Fibroblast of villous mesenchyme (primary cell): ENCODE measurements around the gene TMEM108. TPM values are rescaled to one million over a fixed set of nuclear protein-coding genes. Genes with fewer than 3 reads are reported as not detected.

Experiments used
- DNase-seq: peaks from one replicate; pipeline ENCODE4 v3.0.0-alpha.2; 2010; ENCODE audit warnings: low read depth
- H3K4me3 ChIP-seq: 2 replicates; pipeline ENCODE4 v1.5.1; 2011; ENCODE audit warnings: low read depth, mild to moderate bottlenecking, low read length
- total RNA-seq: library from RNA; depleted of rRNA; stranded (reverse); fragments of >200 nt; gene quantifications from 2 replicates; pipeline ENCODE4 v1.2.3, GENCODE V29; 2012
- TF ChIP-seq, protein P1 (sequence below): IDR thresholded peaks from 2 replicates; pipeline ENCODE4 v1.5.1; 2012; ENCODE audit warnings: low read depth, mild to moderate bottlenecking, low read length; ENCODE audit not compliant: insufficient read depth

TMEM108 gene
- total RNA-seq, 1 donor = under 0.01 TPM

GRCh38 chr3:133328373-133328772 lies 290.2 kb downstream of the TMEM108 start:
- DNase-seq = no peak
- H3K4me3 ChIP-seq = no peak overlapping the region
- TF ChIP-seq, protein P1, sequence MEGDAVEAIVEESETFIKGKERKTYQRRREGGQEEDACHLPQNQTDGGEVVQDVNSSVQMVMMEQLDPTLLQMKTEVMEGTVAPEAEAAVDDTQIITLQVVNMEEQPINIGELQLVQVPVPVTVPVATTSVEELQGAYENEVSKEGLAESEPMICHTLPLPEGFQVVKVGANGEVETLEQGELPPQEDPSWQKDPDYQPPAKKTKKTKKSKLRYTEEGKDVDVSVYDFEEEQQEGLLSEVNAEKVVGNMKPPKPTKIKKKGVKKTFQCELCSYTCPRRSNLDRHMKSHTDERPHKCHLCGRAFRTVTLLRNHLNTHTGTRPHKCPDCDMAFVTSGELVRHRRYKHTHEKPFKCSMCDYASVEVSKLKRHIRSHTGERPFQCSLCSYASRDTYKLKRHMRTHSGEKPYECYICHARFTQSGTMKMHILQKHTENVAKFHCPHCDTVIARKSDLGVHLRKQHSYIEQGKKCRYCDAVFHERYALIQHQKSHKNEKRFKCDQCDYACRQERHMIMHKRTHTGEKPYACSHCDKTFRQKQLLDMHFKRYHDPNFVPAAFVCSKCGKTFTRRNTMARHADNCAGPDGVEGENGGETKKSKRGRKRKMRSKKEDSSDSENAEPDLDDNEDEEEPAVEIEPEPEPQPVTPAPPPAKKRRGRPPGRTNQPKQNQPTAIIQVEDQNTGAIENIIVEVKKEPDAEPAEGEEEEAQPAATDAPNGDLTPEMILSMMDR = no peak

- H3K4me3 ChIP-seq = no peak overlapping the region
- TF ChIP-seq, protein P1 = no peak
- no peak for DNase-seq
These were observed 291.4 kb downstream of the TMEM108 start for GRCh38 chr3:133329626-133330025.

- H3K4me3 ChIP-seq = no peak overlapping the region
- no peak for DNase-seq
- TF ChIP-seq, protein P1 = no peak
These were observed 291.9 kb downstream of the TMEM108 start for GRCh38 chr3:133330065-133330464.

- TF ChIP-seq, protein P1 = no peak
- DNase-seq = no peak
- no peak overlapping the region for H3K4me3 ChIP-seq
These were observed 292.3 kb downstream of the TMEM108 start for GRCh38 chr3:133330522-133330921.

DNA sequence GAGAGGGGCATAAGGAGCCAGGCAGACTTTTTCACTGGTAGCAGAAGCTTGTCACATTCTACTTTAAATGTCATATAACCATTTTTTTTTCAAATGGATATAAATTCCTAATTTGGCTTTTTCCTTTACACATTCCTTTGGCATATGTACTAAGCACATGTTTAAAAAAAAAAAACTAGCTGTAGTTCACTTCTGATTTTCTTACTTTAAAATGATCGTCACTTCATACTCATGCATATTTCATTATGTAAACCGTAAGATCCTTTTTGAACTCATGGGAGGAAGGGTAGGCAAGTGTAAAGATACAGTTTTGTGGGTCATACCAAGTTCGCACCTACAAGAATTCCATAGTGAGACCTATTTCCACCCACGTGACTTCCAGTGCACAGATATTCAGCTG lies 316.5 kb downstream of the TMEM108 start:
- no peak for DNase-seq
- TF ChIP-seq, protein P1 = no peak

GRCh38 chr3:133360476-133360875 lies 322.3 kb downstream of the TMEM108 start:
- no peak for DNase-seq
- TF ChIP-seq, protein P1 = no peak
- H3K4me3 ChIP-seq = no peak overlapping the region

More for the DNA sequence above, 316.5 kb downstream of the TMEM108 start:
- no peak overlapping the region for H3K4me3 ChIP-seq

- DNase-seq = no peak
- TF ChIP-seq, protein P1 = no peak
- no peak overlapping the region for H3K4me3 ChIP-seq
These were observed 322.8 kb downstream of the TMEM108 start for GRCh38 chr3:133361011-133361410.
